Measurements from ENCODE around the gene TAF4.
A peak's percentile ranks its signal among the peaks of the same experiment; 100 is the strongest.

The TAF4 gene

DNA sequence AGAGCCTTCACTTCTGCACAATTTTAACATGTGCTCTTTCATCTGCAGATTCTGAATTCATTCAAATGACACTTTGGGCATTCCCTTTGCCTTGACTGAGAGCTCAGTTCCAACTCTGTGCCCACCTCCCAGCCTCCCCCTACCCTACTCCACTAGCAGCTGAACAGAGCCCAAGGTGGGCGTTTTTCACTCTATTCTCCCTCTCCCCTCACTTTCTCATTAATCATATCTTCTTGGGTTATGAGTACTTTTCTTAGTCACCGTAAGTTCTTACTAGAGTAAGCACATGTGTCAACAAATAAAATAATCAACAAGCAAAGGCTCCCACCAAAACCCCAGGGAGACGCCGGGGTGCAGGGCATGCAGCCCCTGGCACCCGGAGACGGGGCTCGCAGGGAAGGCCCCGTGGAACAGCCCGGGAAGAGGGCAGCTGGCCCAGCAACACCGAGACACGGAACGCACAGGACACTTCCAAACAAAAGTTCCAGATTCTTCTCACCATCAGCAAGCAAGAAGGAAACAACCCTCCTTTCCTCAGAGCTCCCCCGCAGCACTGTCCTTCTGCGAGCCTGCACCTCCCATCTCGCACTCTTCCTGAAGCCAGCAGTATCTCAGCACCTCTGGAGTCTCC is 34.1 kb downstream of the TAF4 start:
- Mint-ChIP-seq H3K27me3 (no peaks in the 10 kb centered on the region), H3K4me3 (no peak overlapping the region), H3K27ac (peak overlapping the region; percentile 94), H3K9me3 (no peaks in the 10 kb centered on the region), H3K4me1 (peaks cover 45 to 66% of the 10 kb centered on the region in 2 donors), H3K36me3 (peaks cover 8 to 12% of the 10 kb centered on the region in 2 donors)
- DNase-seq (no peak), ATAC-seq (replicated peaks) (peak; percentile 35 to 43)

DNA sequence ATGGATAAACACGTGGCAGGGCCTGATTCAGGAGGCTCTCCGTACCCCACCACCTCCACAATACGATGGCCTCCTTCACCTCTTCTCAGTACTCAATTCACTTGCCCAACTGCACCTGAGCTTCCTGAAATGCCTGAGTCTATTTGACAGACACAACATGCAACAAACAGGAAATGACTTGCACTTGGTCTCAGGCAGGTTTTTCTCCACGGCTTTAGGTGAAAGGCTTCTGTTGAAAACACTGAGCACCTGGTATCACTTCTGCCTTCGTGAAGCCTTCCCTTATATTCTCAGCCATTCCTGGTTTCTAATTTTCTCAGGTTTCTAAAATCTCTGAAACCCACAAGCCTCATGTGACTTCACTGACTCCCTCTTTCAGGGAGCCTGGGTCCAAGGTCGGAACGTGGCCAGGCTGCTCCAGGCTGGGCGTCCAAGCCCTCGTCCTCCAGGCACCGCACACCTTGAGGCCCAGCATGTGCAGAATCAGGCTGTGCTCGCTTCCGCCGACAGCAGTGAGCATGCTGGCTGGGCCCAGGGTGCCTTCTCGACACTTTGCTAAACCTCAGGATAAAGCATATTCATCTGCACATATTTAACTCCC is 34.7 kb downstream of the TAF4 start:
- H3K4me3 Mint-ChIP-seq = peak overlapping the region; percentile 34 to 54
- peaks cover 15 to 18% of the 10 kb centered on the region in 2 donors for H3K36me3 Mint-ChIP-seq
- DNase-seq (peak; percentile 32), ATAC-seq (replicated peaks) (peak; percentile 89 to 91)
- H3K4me1 Mint-ChIP-seq = peaks cover 49 to 69% of the 10 kb centered on the region in 2 donors
- peaks cover 0 to 2% of the 10 kb centered on the region in 2 donors for H3K9me3 Mint-ChIP-seq
- no peaks in the 10 kb centered on the region for H3K27me3 Mint-ChIP-seq
- peak overlapping the region; percentile 94 for H3K27ac Mint-ChIP-seq

DNA sequence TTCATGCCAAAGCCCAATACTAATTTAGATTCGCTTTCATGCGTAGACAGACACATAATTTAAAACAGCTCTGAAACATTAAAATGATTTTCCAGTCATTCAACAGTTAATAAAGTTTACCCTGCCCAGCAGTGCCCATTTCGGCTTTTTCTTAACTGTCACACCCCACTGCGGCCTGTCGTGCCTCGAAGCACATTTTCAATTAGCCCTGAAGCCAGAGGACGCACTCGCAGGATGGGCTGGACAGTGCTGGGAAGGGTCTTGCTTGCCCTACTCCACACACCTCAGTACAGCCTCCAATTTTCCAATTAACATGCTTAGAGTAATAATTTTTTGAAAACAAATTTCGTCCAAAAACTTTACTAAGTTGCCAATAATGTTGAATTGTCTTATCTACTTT is 35.3 kb downstream of the TAF4 start:
- H3K36me3 Mint-ChIP-seq = peaks cover 20 to 22% of the 10 kb centered on the region in 2 donors
- H3K4me1 Mint-ChIP-seq = peaks cover 54 to 72% of the 10 kb centered on the region in 2 donors
- H3K27me3 Mint-ChIP-seq = no peaks in the 10 kb centered on the region
- H3K4me3 Mint-ChIP-seq = peak overlapping the region; percentile 34 to 54
- H3K9me3 Mint-ChIP-seq = peaks cover 3% of the 10 kb centered on the region in 2 donors
- H3K27ac Mint-ChIP-seq = peak overlapping the region; percentile 94
- DNase-seq = no peak
- ATAC-seq (replicated peaks) = no peak

DNA sequence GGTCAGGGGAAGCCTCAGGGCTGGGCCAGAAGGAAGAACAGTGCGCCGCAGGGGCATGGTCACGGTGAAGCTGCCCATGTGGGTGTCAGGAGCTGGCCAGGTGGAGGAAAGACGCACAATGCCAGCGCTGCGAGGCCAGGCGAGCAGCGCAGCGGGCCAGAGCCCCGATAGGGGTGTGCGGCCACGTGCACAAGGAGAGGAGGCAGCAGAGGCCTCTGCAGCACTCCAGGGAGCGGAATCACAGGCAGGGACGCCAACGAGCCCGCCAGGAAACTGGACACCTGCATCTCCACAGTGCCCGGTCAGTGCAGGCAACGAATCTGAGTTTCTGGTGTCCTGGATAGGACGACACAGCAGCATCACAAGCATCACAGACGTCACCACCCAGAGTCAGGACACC is 35.7 kb downstream of the TAF4 start:
- Mint-ChIP-seq H3K27ac (peak overlapping the region; percentile 94), H3K4me1 (peaks cover 51 to 71% of the 10 kb centered on the region in 2 donors), H3K4me3 (peak overlapping the region in 1 of 2 donors; percentile 28), H3K36me3 (peaks cover 22 to 24% of the 10 kb centered on the region in 2 donors), H3K27me3 (no peaks in the 10 kb centered on the region), H3K9me3 (peaks cover 3 to 5% of the 10 kb centered on the region in 2 donors)
- ATAC-seq (replicated peaks) (no peak), DNase-seq (no peak)

DNA sequence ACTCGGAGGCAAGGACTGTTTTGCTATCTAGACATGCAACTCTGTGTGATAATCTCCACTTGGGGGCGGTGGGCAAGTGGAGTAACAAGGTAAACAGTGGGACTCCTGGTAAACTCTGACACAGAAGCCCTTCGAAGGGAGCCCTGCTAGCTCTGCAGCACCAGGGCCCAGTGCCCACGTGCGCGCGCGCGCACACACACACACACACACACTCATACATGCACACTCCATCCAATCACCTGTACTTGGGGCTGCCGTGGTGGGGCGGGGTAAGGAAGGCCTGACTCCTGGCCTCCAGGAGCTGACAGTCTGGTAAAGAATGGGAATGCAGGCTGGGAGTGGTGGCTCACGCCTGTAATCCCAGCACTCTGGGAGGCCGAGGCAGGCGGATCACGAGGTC is 36.4 kb downstream of the TAF4 start:
- Mint-ChIP-seq H3K9me3 (peaks cover 3 to 5% of the 10 kb centered on the region in 2 donors), H3K4me1 (peaks cover 53 to 70% of the 10 kb centered on the region in 2 donors), H3K27me3 (no peaks in the 10 kb centered on the region), H3K27ac (peak overlapping the region; percentile 56), H3K4me3 (peak overlapping the region in 1 of 2 donors; percentile 28), H3K36me3 (peaks cover 26 to 27% of the 10 kb centered on the region in 2 donors)
- DNase-seq (no peak), ATAC-seq (replicated peaks) (no peak)

DNA sequence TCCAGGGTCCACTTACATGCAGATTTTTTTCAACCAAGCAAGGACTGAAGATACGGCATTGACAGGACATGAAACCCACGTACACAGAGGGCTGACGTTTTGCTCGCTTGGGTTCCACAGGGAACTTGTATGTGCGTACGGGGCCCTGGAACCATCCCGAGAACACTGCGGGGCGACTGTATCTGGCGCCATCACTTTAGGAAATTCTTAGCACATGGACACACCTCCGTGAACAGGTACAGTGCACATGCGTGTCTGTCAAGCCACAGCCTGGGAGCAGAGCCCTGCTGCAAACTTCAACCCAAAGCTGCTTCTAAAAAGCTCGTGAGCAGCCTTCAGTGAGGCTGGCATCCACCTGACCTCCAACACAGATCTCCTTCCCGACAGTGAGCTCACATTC is 37.3 kb downstream of the TAF4 start:
- Mint-ChIP-seq H3K9me3 (peaks cover 3 to 5% of the 10 kb centered on the region in 2 donors), H3K36me3 (peaks cover 27 to 31% of the 10 kb centered on the region in 2 donors), H3K27ac (no peak overlapping the region), H3K4me1 (peaks cover 55 to 69% of the 10 kb centered on the region in 2 donors), H3K27me3 (no peaks in the 10 kb centered on the region), H3K4me3 (no peak overlapping the region)
- no peak for DNase-seq
- no peak for ATAC-seq (replicated peaks)

DNA sequence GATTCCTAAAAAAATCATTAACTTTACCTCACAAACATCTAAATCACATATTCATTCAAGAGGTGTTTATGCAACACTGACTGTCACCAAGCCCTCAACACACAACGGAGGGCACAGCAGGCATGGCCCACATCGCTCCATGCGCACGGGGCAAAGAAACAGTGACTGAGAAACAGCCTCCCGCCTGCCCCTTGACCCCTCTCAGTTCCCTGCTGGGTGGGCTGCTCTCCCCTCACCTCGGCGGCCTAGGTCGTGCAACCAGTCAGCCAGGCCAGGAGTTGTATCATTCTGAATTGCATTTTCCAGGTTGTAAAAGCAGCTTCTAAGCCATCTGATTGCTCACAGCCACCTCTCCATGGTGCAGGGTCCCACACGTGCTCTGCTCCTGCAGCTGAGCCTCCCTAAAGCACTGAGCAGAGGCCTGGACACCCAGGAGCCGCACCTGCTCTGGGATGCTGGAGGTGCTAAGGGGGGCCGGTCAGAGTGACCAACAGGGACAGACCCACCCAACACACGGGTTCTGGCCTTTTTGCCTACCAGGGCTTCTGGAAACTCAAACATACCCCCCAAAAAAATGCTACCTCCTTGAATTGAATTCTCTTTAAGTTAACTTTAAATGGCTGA is 37.9 kb downstream of the TAF4 start:
- H3K27ac Mint-ChIP-seq = no peak overlapping the region
- H3K9me3 Mint-ChIP-seq = peaks cover 3 to 5% of the 10 kb centered on the region in 2 donors
- peaks cover 52 to 65% of the 10 kb centered on the region in 2 donors for H3K4me1 Mint-ChIP-seq
- H3K4me3 Mint-ChIP-seq = no peak overlapping the region
- H3K36me3 Mint-ChIP-seq = peaks cover 27 to 31% of the 10 kb centered on the region in 2 donors
- DNase-seq (no peak), ATAC-seq (replicated peaks) (no peak)
- H3K27me3 Mint-ChIP-seq = no peaks in the 10 kb centered on the region

DNA sequence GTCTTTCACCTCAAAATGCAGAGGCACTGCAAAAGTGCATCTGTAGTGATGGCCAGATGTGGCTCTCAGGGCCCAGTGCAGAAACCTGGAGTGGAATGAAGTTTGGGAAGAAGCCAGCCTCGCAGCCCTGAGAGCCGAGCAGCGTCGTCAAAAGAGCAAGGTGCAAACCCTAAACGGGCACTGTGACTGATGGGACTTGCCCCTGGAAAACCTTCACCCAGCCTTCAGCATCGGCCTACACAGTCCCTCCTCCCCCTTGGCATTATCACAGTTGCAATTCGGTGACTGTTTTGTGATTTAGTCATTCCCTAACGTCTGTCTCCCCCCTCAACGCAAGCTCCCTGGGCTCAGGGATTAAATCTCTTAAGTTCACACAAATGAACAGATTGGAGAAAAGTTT is 38.6 kb downstream of the TAF4 start:
- Mint-ChIP-seq H3K9me3 (peaks cover 3 to 5% of the 10 kb centered on the region in 2 donors), H3K27ac (no peak overlapping the region), H3K27me3 (no peaks in the 10 kb centered on the region), H3K36me3 (peaks cover 27 to 31% of the 10 kb centered on the region in 2 donors), H3K4me1 (peaks cover 48 to 63% of the 10 kb centered on the region in 2 donors), H3K4me3 (no peak overlapping the region)
- ATAC-seq (replicated peaks) (no peak), DNase-seq (no peak)

DNA sequence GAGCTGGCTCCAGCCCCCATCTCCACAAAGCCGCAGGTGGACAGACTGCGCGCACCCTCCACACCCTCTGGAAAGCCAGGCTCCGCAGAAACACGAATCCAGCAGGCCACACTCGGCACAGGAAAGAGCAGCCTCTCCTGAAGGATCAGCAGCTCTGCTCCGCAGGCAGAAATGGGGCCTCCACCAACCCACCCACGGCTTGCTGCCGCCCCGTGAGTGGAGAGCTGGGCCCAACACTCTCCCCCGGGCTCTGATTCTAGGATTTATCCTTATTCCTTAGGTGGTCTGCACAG is 39.2 kb downstream of the TAF4 start:
- ATAC-seq (replicated peaks) = no peak
- Mint-ChIP-seq H3K4me1 (peaks cover 44 to 57% of the 10 kb centered on the region in 2 donors), H3K36me3 (peaks cover 25 to 31% of the 10 kb centered on the region in 2 donors), H3K4me3 (no peak overlapping the region), H3K27ac (no peak overlapping the region), H3K9me3 (peaks cover 3 to 5% of the 10 kb centered on the region in 2 donors), H3K27me3 (no peaks in the 10 kb centered on the region)
- no peak for DNase-seq

DNA sequence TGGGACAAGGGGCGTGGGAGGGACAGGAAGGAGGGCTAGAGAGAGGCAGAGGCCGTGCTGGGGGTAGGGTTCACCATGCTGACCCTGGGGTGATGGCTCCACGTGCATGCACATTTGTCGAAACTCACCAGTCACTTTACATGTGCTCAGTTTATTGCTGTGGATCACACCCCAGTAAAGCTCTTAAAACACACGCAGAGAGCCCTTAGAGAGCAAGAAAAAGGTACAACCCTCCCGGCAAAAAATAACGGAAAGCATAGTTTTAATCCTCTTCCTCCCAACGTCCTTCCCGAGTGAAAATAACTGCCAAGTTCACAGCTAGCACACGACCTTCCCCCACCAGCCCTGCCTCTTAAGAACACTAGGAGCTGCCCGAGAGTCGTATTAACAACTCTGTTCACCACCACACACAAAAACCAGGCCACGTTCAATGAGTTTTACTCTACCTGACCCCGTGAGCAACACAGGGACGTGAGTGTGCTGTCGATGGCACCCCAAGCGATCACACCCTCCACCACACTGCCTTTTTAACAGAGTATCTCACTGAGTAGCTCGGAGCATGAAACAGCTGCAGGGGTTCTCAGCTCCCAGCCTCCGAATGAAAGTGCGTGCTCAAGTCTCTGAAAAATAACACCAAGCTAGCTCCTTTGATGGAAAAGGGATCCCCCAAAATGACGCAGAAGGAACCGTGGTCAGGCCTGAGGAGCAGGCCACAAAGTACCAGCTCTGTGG is 39.7 kb downstream of the TAF4 start:
- Mint-ChIP-seq H3K4me1 (peaks cover 41 to 56% of the 10 kb centered on the region in 2 donors), H3K27ac (peak overlapping the region; percentile 26), H3K36me3 (peaks cover 25 to 31% of the 10 kb centered on the region in 2 donors), H3K4me3 (peak overlapping the region; percentile 27 to 36), H3K9me3 (peaks cover 3 to 5% of the 10 kb centered on the region in 2 donors), H3K27me3 (no peaks in the 10 kb centered on the region)
- DNase-seq (no peak), ATAC-seq (replicated peaks) (peak; percentile 61 to 62)

DNA sequence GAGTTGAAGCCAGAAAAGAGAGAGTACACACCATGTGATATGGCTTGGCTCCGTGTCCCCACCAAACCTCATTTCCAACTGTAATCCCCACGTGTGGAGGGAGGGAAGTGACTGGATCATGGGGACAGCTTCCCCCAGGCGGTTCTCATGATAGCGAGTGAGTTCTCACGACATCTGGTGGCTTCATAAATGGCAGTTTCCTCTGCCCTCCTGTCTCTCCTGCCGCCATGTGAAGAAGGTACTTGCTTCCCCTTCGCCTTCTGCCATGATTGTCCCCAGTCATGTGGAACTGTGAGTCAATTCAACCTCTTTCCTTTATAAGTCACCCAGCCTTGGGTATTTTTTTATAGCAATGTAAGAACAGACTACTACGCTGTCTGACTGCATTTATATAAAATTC is 40.3 kb downstream of the TAF4 start:
- H3K27me3 Mint-ChIP-seq = no peaks in the 10 kb centered on the region
- H3K36me3 Mint-ChIP-seq = peaks cover 22 to 31% of the 10 kb centered on the region in 2 donors
- ATAC-seq (replicated peaks) = peak; percentile 57 to 71
- H3K27ac Mint-ChIP-seq = peak overlapping the region; percentile 26
- no peak for DNase-seq
- H3K4me1 Mint-ChIP-seq = peaks cover 41 to 56% of the 10 kb centered on the region in 2 donors
- peaks cover 3 to 5% of the 10 kb centered on the region in 2 donors for H3K9me3 Mint-ChIP-seq
- no peak overlapping the region for H3K4me3 Mint-ChIP-seq

DNA sequence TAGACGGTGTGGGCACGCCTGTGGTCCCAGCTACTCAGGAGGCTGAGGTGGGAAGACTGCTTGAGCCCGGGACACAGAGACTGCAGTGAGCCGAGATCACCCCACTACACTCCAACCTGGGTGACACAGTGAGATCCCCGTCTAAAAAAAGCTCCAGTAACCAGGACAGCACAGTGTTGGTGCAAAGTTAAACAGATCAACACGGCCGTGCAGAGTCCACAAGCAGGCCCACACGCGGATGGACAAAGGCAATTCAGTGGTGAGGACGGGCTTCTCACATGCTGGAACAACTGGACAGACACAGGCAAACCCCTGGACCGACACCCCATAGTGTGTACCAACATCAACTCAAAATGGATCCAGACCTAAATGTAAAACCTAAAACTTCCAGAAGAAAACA is 41.7 kb downstream of the TAF4 start:
- H3K27ac Mint-ChIP-seq = no peak overlapping the region
- peaks cover 22 to 31% of the 10 kb centered on the region in 2 donors for H3K36me3 Mint-ChIP-seq
- peaks cover 3 to 5% of the 10 kb centered on the region in 2 donors for H3K9me3 Mint-ChIP-seq
- ATAC-seq (replicated peaks) (no peak), DNase-seq (no peak)
- no peak overlapping the region for H3K4me3 Mint-ChIP-seq
- peaks cover 47 to 54% of the 10 kb centered on the region in 2 donors for H3K4me1 Mint-ChIP-seq
- H3K27me3 Mint-ChIP-seq = no peaks in the 10 kb centered on the region

DNA sequence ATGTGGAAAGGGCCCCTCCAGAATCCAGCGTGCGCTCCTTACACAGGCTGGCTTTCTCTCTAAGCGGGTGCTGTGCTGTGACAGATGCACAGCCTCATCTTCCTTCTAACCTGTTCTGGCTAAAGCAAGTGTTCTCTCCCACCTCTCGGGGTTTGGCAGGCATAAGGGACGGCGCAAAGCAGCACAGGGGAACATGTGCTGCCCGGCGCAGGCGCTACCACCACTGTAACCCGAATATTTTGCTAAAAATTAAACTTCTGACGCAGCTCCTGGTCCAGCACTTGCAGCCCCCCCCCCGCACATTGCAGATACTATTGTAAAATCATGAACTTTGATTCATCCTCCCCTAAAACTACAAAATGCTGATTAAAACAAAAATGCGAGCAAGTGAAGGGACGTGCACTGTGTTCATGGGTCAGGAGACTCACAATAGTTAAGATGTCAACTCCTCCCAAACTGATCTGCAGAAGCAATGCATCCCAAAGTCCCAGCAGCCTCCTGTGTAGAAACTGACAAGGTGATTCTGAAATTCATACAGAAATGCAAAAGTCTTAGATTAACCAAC is 43.0 kb downstream of the TAF4 start:
- ATAC-seq (replicated peaks) (no peak), DNase-seq (no peak)
- H3K27ac Mint-ChIP-seq = no peak overlapping the region
- H3K4me3 Mint-ChIP-seq = no peak overlapping the region
- H3K9me3 Mint-ChIP-seq = peaks cover 3 to 5% of the 10 kb centered on the region in 2 donors
- peaks cover 51 to 57% of the 10 kb centered on the region in 2 donors for H3K4me1 Mint-ChIP-seq
- H3K36me3 Mint-ChIP-seq = peaks cover 22 to 31% of the 10 kb centered on the region in 2 donors
- no peaks in the 10 kb centered on the region for H3K27me3 Mint-ChIP-seq

DNA sequence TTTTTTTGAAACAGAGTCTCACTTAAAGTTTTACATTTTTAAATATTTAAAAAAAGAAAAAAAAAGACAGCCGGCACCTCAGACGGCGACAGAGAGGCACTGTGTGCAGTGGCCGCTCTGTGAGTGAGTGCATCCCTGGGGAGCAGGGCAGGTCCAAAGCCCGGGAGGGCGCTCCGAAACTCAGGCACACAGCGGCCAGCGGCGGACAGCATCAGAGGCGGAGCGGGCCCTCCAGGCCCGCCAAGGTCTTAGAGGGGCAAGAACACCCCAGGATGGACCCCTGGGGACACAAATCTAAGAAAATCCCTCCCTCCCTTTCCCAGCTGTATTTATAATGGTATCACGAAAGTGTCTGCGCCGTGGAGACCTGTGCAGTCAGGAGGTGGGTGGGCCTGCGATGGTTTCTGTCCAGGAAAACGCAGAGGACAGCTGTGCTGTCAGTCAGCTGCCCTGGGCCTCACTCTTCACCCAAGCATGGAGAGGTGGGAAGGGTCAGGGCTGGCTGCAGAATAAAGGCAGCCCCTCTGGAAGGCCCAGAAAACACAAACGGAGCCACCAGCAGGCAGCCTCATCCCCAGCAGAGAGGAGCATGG is 43.8 kb downstream of the TAF4 start:
- no peak for DNase-seq

More for the DNA sequence above, 43.8 kb downstream of the TAF4 start:
- no peak overlapping the region for H3K27ac Mint-ChIP-seq
- H3K27me3 Mint-ChIP-seq = no peaks in the 10 kb centered on the region
- no peak overlapping the region for H3K4me3 Mint-ChIP-seq
- peaks cover 3 to 5% of the 10 kb centered on the region in 2 donors for H3K9me3 Mint-ChIP-seq
- peaks cover 22 to 29% of the 10 kb centered on the region in 2 donors for H3K36me3 Mint-ChIP-seq
- ATAC-seq (replicated peaks) = no peak
- peaks cover 45 to 55% of the 10 kb centered on the region in 2 donors for H3K4me1 Mint-ChIP-seq
